COR-L47 (cell line): Measurements from ENCODE around the gene LRRC4C.
"Not testable (repeated sequence)": the region's sequence is repeated elsewhere in the genome, so short reads cannot be mapped to it uniquely, and the experiment has no call there.

Experiments used
- DNase-seq: peaks from one replicate; lab custom pipeline; 2025; lab: John Stamatoyannopoulos, UW

Gene LRRC4C

DNA sequence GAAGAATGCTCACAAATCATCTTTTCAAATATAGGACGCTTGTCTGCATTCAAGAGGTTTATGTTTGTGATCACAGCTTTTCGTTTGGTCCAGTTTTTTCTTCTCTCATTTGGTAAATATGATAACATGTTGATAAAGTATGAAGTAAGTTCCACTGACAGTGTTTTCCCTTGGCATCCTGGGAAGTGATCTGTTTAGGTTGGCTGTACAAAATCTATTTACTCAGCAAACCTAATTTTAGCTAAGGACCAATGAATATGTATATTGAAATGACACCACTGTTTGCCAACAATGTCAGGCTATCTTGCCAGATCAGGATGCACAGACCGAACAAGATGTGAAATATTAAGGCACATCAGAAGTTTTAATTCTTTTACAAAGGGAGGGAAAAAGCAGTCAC is 1230.8 kb downstream of the LRRC4C start:
- no peak for DNase-seq

GRCh38 chr11:40227730-40228129 is 1231.7 kb downstream of the LRRC4C start:
- no peak for DNase-seq

DNA sequence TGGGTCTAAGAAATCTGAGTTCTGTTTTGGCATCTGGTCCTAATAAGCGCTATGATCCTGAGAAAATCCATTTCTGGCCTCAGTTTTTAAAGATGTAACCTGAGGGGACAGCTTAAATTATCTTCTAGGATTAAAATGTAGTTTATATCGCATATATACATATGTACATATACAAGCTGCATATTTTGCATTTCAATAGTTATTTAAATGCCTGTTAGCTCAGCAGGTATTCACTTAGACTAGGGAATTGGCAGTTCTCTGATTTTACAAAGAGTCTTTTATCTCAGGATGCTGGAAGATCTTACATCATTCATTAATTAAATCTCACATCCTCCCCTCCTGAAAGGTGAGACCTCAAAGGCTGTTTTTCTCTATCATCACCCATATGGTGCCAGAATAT is 1232.8 kb downstream of the LRRC4C start:
- DNase-seq = no peak

DNA sequence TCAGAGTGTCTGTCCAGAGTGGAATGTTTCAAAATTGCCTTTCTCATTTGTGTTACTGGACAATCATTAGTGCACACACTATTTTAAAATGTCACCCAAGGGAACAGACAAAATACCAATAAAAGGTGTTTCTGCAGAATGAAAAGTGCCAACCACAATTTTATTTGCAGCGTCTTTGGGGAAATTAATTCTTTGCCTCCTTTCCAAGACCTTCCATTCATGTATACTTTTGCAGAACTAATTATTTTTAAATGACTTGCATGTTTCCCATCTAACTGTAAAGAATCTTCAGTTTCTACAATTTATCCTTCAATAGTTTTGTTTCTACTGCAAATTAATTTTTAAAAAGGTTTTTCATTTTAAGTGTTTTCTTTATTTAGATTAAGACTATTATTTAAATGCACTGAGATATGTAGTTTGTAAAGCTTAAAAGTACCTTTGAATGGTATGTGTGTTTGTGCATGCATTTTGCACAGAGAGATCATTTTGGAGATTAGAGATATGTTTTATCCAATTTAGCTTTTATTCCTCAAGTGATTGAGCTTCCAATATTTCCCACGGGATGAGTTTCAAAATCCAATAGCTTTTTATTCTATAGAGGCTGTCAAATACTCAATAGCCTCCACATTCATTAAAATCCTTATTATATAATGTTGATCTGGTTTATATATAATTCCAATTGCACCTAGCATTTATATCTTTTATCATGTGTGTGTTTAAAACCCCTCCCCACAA is 1235.7 kb downstream of the LRRC4C start:
- no peak for DNase-seq

- no peak for DNase-seq
Observed at GRCh38 chr11:40219401-40219800, 1240.1 kb downstream of the LRRC4C start.

DNA sequence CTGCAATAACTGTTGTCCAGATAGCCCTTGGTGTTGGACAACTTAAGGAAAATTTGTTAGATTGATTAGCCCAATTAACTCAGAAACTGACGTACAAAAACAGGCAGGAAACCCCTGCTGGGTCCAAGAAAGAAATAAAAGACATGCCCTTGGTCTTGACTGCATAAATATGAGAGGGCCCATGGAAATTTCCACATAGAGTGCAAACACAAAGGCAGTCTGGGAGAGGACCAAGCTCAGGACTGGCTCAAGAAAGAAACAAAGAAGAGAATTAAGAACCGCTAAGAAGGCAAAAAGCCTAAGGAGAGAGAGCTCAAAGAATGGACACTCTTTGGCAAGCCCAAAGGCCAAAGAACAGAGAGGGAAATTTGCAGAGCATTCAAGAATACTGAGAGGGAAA is 1243.9 kb downstream of the LRRC4C start:
- DNase-seq = no peak

DNA sequence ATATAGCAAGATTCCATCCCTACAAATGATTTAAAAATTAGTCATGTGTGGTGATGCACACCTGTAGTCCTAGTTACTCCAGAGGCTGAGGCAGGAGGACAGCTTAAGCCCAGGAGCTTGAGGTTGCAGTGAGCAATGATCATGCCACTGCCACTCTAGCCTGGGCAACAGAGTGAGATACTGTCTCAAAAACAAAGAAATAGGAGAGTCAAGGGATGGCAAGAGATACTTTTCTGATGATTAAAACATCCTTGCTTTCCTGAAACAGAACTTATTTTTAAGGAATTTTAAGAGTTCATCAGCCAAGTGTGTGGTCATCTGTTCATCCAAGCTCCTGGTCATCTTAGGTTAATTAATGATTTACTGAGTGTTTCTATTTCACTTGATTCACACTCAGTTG is 1252.0 kb downstream of the LRRC4C start:
- no peak for DNase-seq

DNA sequence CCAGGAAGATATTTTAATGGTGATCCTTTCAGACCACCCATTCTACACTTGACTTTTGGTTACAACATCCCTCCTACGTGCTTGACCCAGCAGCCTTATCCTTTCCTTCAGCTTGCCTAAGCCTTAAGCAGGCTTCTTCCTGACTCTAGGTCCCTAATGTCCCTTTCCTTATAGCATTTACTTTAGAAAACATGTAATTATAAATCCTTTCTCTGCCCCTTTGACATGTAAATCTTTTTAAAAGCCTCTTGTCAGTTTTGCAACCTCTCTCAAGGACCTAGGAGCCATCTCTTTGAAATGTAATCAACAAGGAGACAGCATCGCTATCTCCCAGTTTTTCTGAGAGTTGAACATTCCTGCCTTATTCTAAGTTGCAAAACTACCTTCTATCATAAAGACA is 1255.2 kb downstream of the LRRC4C start:
- no peak for DNase-seq

- no peak for DNase-seq
Observed at GRCh38 chr11:40203606-40204005, 1255.8 kb downstream of the LRRC4C start.

DNA sequence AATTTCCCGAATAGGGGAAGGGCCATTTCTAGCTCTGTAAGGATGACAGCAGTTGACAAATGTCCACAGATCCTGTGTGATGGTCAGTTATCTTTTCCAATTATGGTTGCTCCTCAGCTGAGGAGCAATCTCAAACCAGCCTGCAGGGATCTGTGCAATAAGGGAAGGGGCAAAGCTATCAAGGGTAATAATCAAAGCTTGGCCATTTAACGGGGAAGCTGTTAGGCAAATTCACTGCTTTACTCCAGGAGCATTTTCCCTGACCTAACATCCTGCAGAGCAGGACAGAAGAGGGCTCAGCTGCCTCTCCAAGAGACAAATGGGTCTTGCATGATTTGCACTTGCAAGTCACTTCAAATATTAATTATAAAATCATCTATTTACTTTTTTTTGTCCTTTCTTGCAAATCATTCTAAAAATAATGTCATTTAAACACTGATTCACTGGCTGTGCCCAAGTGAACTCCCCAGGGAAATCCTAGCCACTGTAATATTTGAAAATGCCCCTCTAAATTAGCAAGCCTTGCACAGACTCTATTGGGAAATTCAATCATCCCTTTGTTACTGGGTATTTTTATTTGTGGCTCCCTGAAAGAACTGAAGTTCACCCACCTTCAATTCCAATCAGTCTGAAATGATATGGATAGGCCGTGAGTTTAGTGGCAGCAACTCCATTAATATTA is 1256.7 kb downstream of the LRRC4C start:
- no peak for DNase-seq

GRCh38 chr11:40192590-40192989 is 1266.9 kb downstream of the LRRC4C start:
- not testable (repeated sequence) for DNase-seq

DNA sequence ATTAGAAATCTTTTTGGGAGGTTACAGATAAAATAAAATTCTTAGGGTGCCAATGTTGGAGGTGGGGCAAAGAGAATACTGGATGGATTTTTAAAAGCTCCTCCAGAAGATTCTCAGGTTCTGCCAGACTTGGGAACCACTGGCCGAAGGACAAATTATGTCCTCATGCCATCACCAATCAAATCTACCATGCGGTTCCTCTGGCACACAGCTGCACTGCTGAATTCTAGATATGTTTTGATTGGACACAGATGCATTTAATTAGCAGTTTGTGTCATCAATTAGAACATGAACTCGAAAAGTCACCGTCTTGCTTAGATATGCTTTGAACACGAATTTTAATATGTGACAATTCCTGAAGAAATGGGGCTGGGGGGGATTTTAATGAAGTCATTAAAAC is 1269.2 kb downstream of the LRRC4C start:
- no peak for DNase-seq

GRCh38 chr11:40188848-40189247 is 1270.6 kb downstream of the LRRC4C start:
- no peak for DNase-seq

- DNase-seq = no peak
Observed at GRCh38 chr11:40187295-40187694, 1272.2 kb downstream of the LRRC4C start.

DNA sequence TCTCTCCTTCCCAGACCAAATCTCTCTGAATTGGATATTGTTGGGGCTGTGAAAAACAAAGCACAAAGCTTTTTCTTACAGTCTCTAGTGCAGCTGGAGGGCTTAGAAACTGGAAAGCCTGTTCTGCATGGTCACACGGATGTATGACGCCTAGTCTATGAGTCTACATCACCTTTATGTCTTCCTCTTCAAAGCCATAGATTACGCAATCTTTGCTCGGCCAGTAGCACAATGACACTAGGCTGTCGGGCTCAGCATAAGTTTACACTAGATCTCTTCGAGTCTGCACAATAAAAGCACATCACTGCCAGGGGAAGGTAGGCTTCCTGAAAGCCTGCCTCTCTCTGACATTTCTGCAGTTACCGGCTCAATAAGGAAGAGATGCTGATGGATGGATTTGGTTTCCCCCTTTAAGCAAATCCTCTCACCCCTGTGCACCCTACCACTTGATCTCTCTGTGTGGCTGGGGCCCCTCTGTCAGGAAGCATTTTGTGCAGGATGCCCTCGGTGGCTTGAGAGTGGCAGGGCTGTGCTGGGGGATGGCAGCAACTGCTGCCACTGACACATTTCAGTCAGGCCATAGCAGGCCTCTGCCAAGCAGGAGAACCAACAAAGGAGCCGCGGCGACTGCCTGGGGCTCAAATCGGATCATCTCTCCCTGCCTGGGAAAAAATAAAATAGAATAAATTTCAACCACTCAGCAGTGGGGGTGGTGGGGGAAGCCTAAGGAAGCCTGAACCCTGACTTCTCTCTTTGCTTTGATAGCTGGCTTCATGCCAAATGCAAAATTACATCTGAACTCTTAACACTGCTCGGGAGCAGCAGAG is 1272.8 kb downstream of the LRRC4C start:
- DNase-seq = no peak

GRCh38 chr11:40185793-40186192 is 1273.7 kb downstream of the LRRC4C start:
- DNase-seq = no peak

- DNase-seq = no peak
Observed at GRCh38 chr11:40183073-40184064, 1276.1 kb downstream of the LRRC4C start.

- DNase-seq = no peak
Observed at GRCh38 chr11:40179541-40179940, 1279.9 kb downstream of the LRRC4C start.

DNA sequence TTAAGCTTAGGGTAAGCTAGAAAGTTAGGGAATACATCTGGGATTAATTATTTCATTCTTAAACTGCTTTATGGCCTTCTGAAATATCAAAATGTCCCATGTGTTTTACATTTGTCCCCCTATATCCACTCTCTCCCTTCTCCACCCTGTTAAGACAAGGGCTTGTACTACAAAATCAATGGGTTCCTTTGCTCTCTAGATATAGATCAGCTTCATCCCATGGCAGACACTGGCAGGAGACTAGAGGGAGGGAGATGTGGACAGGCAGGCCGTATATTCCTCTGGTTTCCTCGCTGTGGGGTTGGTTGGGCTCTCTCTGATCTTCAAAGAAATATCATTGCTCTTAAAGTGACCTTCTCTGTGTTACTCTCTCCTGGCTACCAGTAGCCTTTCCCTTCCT is 1281.0 kb downstream of the LRRC4C start:
- DNase-seq = no peak

- DNase-seq = no peak
Observed at GRCh38 chr11:40175980-40176379, 1283.5 kb downstream of the LRRC4C start.

- DNase-seq = no peak
Observed at GRCh38 chr11:40170078-40170477, 1289.4 kb downstream of the LRRC4C start.

GRCh38 chr11:40168414-40168813 is 1291.0 kb downstream of the LRRC4C start:
- DNase-seq = no peak
